Measurements from ENCODE around the gene GLYAT. TPM values are rescaled to one million over a fixed set of nuclear protein-coding genes. Genes with fewer than 3 reads are reported as not detected.
A peak's percentile ranks its signal among the peaks of the same experiment; 100 is the strongest.
"Not testable (repeated sequence)": the region's sequence is repeated elsewhere in the genome, so short reads cannot be mapped to it uniquely, and the experiment has no call there.

The GLYAT gene
- total RNA-seq, 2 experiments from 2014 or later = not detected

DNA sequence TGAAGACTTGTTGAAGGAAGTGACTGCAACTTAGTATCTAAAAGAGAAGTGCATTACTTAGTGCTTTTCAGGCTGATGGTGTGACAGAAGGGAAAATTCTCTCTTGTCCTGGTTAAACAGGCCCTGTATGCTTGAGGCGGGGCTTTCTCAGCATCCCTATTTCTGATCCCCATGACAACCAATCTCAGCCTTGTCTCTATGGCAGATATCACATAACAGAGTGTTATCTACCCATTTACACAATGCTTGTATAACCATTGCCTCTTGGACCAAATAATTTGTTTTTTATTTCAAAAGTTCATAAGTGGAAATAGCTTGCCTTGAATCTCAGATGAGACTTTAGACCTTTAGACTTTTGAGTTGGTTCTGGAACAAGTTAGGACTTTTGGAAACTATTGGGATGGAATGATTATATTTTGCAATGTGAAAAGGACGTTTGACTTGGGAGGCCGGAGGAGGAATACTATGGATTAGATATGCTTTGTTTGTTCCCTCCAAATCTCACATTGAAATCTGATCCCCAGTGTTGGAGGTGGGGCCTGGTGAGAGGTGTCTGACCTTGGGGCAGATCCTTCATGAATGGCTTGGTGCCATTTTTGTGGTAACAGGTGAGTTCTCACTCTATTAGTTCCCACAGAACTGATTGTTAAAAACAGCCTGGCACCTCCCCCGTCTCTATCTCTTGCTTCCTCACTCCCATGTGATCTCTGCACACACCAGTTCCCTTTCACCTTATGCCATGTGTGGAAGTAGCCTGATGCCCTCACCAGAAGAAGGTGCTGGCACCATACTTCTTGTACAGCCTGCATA is 3.1 kb upstream of the GLYAT start:
- H3K9me3 Mint-ChIP-seq = peaks cover 5% of the 10 kb centered on the region
- no peak for DNase-seq
- H3K4me1 Mint-ChIP-seq = no peaks in the 10 kb centered on the region
- H3K27ac Mint-ChIP-seq = no peak overlapping the region
- POLR2A ChIA-PET = no interaction called here
- no peak for ATAC-seq (ENCODE audit: low read depth)
- H3K4me3 Mint-ChIP-seq = no peak overlapping the region
- H3K36me3 Mint-ChIP-seq = peaks cover 2% of the 10 kb centered on the region
- no peaks in the 10 kb centered on the region for H3K27me3 Mint-ChIP-seq

DNA sequence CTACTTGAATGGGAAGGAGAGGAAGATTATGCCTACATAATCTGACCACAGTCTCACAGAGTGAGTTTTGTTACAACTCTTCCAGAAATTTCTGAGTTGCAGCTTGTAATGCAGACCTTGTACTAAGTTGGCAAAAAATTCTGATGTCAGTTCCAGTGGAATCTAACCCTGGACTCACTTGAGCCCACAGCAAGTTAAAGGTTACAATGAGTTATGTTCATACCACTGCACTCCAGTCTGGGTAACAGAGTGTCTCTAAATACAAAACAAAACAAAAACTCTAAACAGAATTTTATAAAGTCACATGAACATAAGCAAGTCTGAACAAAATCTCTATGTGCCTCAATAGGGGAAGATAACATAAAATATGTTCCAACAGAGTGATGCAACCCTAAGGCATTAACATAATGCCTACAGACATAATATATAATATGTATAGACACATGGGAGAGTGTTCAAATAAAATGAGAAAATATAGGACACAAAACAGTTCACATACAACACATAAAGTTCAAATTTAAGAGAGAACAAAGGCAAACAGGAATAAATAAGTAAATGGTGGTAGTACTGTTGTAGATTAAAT is 1.1 kb downstream of the GLYAT start:
- Mint-ChIP-seq H3K27ac (no peak overlapping the region), H3K27me3 (no peaks in the 10 kb centered on the region), H3K4me3 (no peak overlapping the region), H3K9me3 (peaks cover 2% of the 10 kb centered on the region), H3K36me3 (peaks cover 2% of the 10 kb centered on the region), H3K4me1 (peaks cover 16% of the 10 kb centered on the region)
- POLR2A ChIA-PET = no interaction called here
- ATAC-seq (ENCODE audit: low read depth) (no peak), DNase-seq (no peak)

DNA sequence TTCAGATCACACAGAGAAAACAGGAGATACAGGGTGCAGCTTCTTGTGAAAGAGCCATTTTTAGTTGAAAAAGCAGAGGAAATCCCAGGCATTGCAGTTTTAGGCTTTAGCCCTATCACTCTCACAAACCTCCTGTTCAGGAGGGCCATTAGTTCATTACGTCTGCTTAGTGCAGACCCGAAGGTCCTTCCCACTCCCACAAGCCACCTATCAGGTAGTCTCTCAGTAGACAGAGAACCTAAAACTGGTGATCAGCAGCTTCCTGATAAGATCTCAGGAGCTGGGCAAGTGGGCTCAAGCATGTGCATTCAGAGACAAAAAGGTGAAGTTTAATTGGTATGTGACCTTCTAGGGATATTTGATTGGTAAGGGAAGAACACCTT is 4.3 kb downstream of the GLYAT start:
- POLR2A ChIA-PET = no interaction called here

DNA sequence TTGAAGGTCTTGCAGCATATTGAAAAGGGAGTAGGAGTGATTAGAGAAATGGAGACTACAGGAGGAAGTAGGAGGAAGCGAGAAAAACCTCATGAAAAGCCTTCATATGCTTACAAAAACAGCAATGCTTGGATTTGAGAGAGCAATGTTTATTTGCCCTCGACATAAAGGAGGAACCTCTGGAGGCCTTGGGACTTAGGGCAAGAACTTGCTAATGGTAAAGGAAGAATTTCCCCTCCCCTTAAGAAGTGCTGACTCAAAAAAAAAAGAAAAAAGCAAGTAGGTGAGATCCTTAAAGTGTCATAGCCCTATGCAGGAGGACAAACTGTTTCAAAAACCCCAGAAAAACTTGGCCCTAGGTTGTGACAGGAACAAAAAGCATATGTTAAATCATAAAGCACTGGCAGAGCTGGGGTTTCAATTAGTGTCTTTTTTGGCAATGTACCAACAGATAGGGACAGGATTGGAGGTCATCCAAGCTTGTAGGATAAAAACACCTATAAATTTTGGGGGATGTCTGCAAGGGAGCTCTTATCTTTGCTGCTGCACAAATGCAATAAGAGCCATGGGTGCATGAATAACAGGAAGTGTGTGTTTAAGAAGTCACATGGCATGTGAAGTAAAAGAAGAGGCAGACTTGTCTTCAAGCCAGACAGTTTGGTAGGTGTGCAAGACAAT is 4.9 kb downstream of the GLYAT start:
- H3K4me3 Mint-ChIP-seq = peak overlapping the region; percentile 0
- DNase-seq = no peak
- no peaks in the 10 kb centered on the region for H3K27me3 Mint-ChIP-seq
- POLR2A ChIA-PET = no interaction called here
- H3K36me3 Mint-ChIP-seq = peaks cover 2% of the 10 kb centered on the region
- peaks cover 16% of the 10 kb centered on the region for H3K4me1 Mint-ChIP-seq
- H3K27ac Mint-ChIP-seq = peak overlapping the region; percentile 54
- H3K9me3 Mint-ChIP-seq = peaks cover 3% of the 10 kb centered on the region
- ATAC-seq (ENCODE audit: low read depth) = peak; percentile 39

More for the DNA sequence above, 4.3 kb downstream of the GLYAT start:
- Mint-ChIP-seq H3K27ac (peak overlapping the region; percentile 54), H3K27me3 (no peaks in the 10 kb centered on the region), H3K36me3 (peaks cover 2% of the 10 kb centered on the region), H3K9me3 (peaks cover 3% of the 10 kb centered on the region), H3K4me3 (no peak overlapping the region), H3K4me1 (peaks cover 16% of the 10 kb centered on the region)
- DNase-seq (no peak), ATAC-seq (ENCODE audit: low read depth) (no peak)

DNA sequence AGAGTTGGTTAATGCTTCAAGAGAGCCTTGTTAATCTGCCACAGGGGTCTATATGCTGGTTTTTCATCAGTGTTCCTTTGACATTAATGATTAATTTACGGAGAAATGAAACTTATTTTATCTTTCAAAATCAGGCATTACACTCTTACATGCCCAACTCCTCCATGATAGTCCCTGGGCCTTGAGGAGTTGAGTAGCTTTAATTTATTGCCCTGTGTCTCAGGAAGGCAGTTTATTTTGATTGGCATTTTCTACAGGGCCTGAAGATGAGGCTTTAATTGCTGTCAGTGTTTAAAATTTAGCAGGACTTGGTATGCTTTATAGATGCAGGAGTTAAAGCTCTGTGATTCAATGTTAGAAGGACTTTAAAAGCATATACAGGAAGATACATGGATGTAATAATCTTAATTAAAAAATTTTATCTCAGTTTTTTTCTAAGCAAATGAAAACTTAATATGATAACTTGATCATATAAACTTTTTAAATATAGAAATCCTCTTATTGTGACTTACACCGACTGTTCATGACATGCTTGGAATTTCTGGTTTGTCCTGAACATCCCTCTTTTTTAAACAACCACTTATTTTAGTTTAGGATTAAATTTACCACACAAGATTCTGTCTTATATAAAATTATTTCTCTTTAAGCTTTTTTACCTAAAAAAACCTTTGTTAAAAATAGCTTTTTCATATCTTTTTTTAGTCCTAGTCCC is 12.2 kb downstream of the GLYAT start:
- DNase-seq (no peak), ATAC-seq (ENCODE audit: low read depth) (no peak)
- Mint-ChIP-seq H3K4me1 (no peaks in the 10 kb centered on the region), H3K36me3 (peaks cover 2% of the 10 kb centered on the region), H3K27ac (no peak overlapping the region), H3K9me3 (no peaks in the 10 kb centered on the region), H3K27me3 (no peaks in the 10 kb centered on the region), H3K4me3 (no peak overlapping the region)
- POLR2A ChIA-PET = no interaction called here

- H3K27me3 Mint-ChIP-seq = no peaks in the 10 kb centered on the region
- POLR2A ChIA-PET = no interaction called here
- H3K27ac Mint-ChIP-seq = no peak overlapping the region
- H3K9me3 Mint-ChIP-seq = no peaks in the 10 kb centered on the region
- no peak for DNase-seq
- H3K36me3 Mint-ChIP-seq = peaks cover 2% of the 10 kb centered on the region
- no peak for ATAC-seq (ENCODE audit: low read depth)
- no peaks in the 10 kb centered on the region for H3K4me1 Mint-ChIP-seq
- no peak overlapping the region for H3K4me3 Mint-ChIP-seq
Measured at GRCh38 chr11:58712531-58712930, 19.2 kb downstream of the GLYAT start.

GRCh38 chr11:58711832-58712231 is 19.9 kb downstream of the GLYAT start:
- H3K9me3 Mint-ChIP-seq = no peaks in the 10 kb centered on the region
- H3K27me3 Mint-ChIP-seq = no peaks in the 10 kb centered on the region
- no peak for DNase-seq
- ATAC-seq (ENCODE audit: low read depth) = no peak
- no peaks in the 10 kb centered on the region for H3K36me3 Mint-ChIP-seq
- no peaks in the 10 kb centered on the region for H3K4me1 Mint-ChIP-seq
- POLR2A ChIA-PET = no interaction called here
- H3K4me3 Mint-ChIP-seq = no peak overlapping the region
- no peak overlapping the region for H3K27ac Mint-ChIP-seq

- DNase-seq (no peak), ATAC-seq (ENCODE audit: low read depth) (no peak)
- Mint-ChIP-seq H3K4me1 (no peaks in the 10 kb centered on the region), H3K27me3 (no peaks in the 10 kb centered on the region), H3K4me3 (no peak overlapping the region), H3K36me3 (no peaks in the 10 kb centered on the region), H3K27ac (no peak overlapping the region), H3K9me3 (peaks cover 4% of the 10 kb centered on the region)
- POLR2A ChIA-PET = no interaction called here
Measured at GRCh38 chr11:58707767-58708166, 24.0 kb downstream of the GLYAT start.

GRCh38 chr11:58696825-58697224 is 34.9 kb downstream of the GLYAT start:
- H3K9me3 Mint-ChIP-seq; H3K4me3 Mint-ChIP-seq; ATAC-seq (ENCODE audit: low read depth); POLR2A ChIA-PET; H3K27me3 Mint-ChIP-seq; DNase-seq; H3K27ac Mint-ChIP-seq; H3K36me3 Mint-ChIP-seq; H3K4me1 Mint-ChIP-seq: not testable (repeated sequence)

- Mint-ChIP-seq H3K27me3 (no peaks in the 10 kb centered on the region), H3K4me1 (no peaks in the 10 kb centered on the region), H3K27ac (no peak overlapping the region), H3K9me3 (peaks cover 2% of the 10 kb centered on the region), H3K36me3 (no peaks in the 10 kb centered on the region), H3K4me3 (no peak overlapping the region)
- POLR2A ChIA-PET = no interaction called here
- ATAC-seq (ENCODE audit: low read depth) = no peak
- no peak for DNase-seq
Measured at GRCh38 chr11:58693026-58693425, 38.7 kb downstream of the GLYAT start.

GRCh38 chr11:58691675-58692074 is 40.1 kb downstream of the GLYAT start:
- Mint-ChIP-seq H3K36me3 (no peaks in the 10 kb centered on the region), H3K9me3 (no peaks in the 10 kb centered on the region), H3K4me1 (no peaks in the 10 kb centered on the region), H3K4me3 (no peak overlapping the region), H3K27ac (no peak overlapping the region), H3K27me3 (no peaks in the 10 kb centered on the region)
- POLR2A ChIA-PET = no interaction called here
- ATAC-seq (ENCODE audit: low read depth) (no peak), DNase-seq (no peak)

GRCh38 chr11:58688789-58689503 is 42.8 kb downstream of the GLYAT start:
- POLR2A ChIA-PET = no interaction called here
- DNase-seq (no peak), ATAC-seq (ENCODE audit: low read depth) (no peak)
- Mint-ChIP-seq H3K27ac (no peak overlapping the region), H3K4me3 (no peak overlapping the region), H3K27me3 (no peaks in the 10 kb centered on the region), H3K4me1 (peaks cover 1% of the 10 kb centered on the region), H3K36me3 (no peaks in the 10 kb centered on the region), H3K9me3 (no peaks in the 10 kb centered on the region)
